Activated naive CD4-positive, alpha-beta T cell treated with anti-CD3 and anti-CD28 coated beads, Interleukin-2, amount 50 U/mL, for 24 hours (primary cell): ENCODE data around the gene ENTPD2.
"Not testable (repeated sequence)": the region's sequence is repeated elsewhere in the genome, so short reads cannot be mapped to it uniquely, and the experiment has no call there.

Experiments used
- H3K27ac Mint-ChIP-seq: one replicate; pipeline ENCODE4 v1.8.0; 2021; ENCODE audit warnings: mild to moderate bottlenecking, mixed read lengths
- H3K27me3 Mint-ChIP-seq: one replicate; pipeline ENCODE4 v1.8.0; 2021; ENCODE audit warnings: mixed read lengths
- H3K36me3 Mint-ChIP-seq: one replicate; pipeline ENCODE4 v1.8.0; 2021; ENCODE audit warnings: mixed read lengths
- H3K4me1 Mint-ChIP-seq: one replicate; pipeline ENCODE4 v1.8.0; 2021; ENCODE audit warnings: mixed read lengths
- H3K4me3 Mint-ChIP-seq: one replicate; pipeline ENCODE4 v1.8.0; 2021; ENCODE audit warnings: mild to moderate bottlenecking, mixed read lengths
- H3K9me3 Mint-ChIP-seq: one replicate; pipeline ENCODE4 v1.8.0; 2021; ENCODE audit warnings: mixed read lengths

Gene ENTPD2

GRCh38 chr9:137070201-137070905 lies 16.5 kb upstream of the ENTPD2 start, which contains the start of gene SAPCD2:
Gene SAPCD2, minus strand, starts transcription at chr9:137070557. Its CDS starts 97 bp downstream, at chr9:137070460.
- Mint-ChIP-seq H3K4me3 (peak within 1 kb of the TSS; percentile 82), H3K27ac (peak within 1 kb of the TSS; percentile 23), H3K36me3 (no peaks in the 10 kb centered on the region), H3K4me1 (peaks cover 11% of the 10 kb centered on the region), H3K27me3 (peaks cover 2% of the 10 kb centered on the region), H3K9me3 (no peaks in the 10 kb centered on the region)

- Mint-ChIP-seq H3K4me1 (peaks cover 11% of the 10 kb centered on the region), H3K4me3 (peak overlapping the region; percentile 47), H3K9me3 (no peaks in the 10 kb centered on the region), H3K27ac (no peak overlapping the region), H3K27me3 (peaks cover 2% of the 10 kb centered on the region), H3K36me3 (no peaks in the 10 kb centered on the region)
Measured at GRCh38 chr9:137069508-137070091, 15.7 kb upstream of the ENTPD2 start.

- no peaks in the 10 kb centered on the region for H3K36me3 Mint-ChIP-seq
- peak overlapping the region; percentile 47 for H3K4me3 Mint-ChIP-seq
- H3K27me3 Mint-ChIP-seq: peaks cover 2% of the 10 kb centered on the region
- no peaks in the 10 kb centered on the region for H3K9me3 Mint-ChIP-seq
- no peak overlapping the region for H3K27ac Mint-ChIP-seq
- peaks cover 15% of the 10 kb centered on the region for H3K4me1 Mint-ChIP-seq
Measured at GRCh38 chr9:137068539-137069507, 15.0 kb upstream of the ENTPD2 start.

DNA sequence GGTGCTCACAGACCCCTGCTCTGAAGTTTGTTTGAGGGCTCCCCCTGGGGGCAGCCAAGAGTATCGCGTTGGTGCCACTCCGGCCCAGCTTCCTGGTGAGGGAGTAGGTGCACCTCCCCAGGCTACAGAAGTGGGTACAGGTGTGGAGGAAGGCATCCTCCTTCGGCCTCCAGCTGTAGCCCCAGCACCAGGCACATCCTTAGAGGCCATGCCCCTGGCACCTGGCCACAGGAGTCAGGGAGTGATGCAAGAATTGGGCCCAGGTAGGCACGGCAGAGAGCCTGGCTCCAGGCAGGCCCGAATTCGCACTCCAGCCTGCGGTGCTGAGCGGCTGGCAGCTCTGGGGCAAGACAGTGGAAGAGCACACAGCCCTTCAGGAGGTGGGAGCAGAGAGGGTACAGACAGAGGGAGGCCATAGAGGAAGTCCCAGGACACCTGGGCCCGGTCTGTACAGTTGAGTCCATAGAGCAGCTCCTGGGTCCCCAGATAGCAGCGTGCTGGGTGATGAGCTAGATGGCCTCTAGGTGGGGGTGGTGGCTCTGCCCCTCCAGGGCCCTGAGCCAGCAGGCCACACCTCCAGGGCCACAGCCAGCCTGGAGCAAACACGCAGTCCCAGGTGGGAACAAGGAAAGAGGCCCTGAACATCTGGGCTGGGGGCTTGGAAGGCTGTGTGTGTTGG lies 14.1 kb upstream of the ENTPD2 start:
- H3K27me3 Mint-ChIP-seq: peaks cover 2% of the 10 kb centered on the region
- no peaks in the 10 kb centered on the region for H3K9me3 Mint-ChIP-seq
- peaks cover 15% of the 10 kb centered on the region for H3K4me1 Mint-ChIP-seq
- no peaks in the 10 kb centered on the region for H3K36me3 Mint-ChIP-seq
- peak overlapping the region; percentile 68 for H3K4me3 Mint-ChIP-seq
- peak overlapping the region; percentile 74 for H3K27ac Mint-ChIP-seq

GRCh38 chr9:137066096-137066861 lies 12.4 kb upstream of the ENTPD2 start:
- H3K4me3 Mint-ChIP-seq: no peak overlapping the region
- H3K36me3 Mint-ChIP-seq: no peaks in the 10 kb centered on the region
- H3K9me3 Mint-ChIP-seq: no peaks in the 10 kb centered on the region
- H3K27ac Mint-ChIP-seq: no peak overlapping the region
- H3K4me1 Mint-ChIP-seq: peaks cover 14% of the 10 kb centered on the region
- peaks cover 2% of the 10 kb centered on the region for H3K27me3 Mint-ChIP-seq

DNA sequence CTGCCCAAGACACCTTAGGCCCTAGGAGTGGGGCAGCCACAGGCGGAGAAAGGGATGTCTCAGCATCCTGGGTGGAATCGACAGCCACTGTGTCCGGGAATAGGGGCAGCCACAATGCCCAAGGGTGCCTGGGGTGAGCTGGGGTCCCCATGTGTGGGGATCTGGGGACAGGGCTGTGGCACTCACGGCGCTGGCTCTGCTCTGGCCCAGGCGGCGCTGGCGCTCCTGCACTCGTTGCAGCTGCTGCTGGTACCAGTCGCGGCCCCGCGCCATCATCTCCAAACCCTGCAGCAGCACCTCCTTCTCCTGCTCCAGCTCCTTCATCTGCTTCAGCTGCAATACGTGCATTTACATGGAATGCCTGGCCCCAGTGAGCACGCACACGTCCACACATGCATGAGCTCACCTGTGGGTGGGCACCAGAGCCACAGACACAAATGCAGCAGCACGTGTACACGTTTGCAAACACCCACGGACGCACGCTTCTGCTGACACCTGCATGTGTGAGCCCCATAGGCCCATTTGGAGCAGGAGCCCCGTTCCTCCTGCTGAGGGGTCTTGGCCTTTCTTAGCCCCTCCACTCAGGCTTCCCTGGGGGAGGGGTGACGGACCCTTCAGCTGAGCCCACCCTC lies 11.6 kb upstream of the ENTPD2 start:
- no peak overlapping the region for H3K4me3 Mint-ChIP-seq
- no peak overlapping the region for H3K27ac Mint-ChIP-seq
- no peaks in the 10 kb centered on the region for H3K36me3 Mint-ChIP-seq
- H3K4me1 Mint-ChIP-seq: peaks cover 8% of the 10 kb centered on the region
- H3K9me3 Mint-ChIP-seq: no peaks in the 10 kb centered on the region
- H3K27me3 Mint-ChIP-seq: peaks cover 2% of the 10 kb centered on the region

DNA sequence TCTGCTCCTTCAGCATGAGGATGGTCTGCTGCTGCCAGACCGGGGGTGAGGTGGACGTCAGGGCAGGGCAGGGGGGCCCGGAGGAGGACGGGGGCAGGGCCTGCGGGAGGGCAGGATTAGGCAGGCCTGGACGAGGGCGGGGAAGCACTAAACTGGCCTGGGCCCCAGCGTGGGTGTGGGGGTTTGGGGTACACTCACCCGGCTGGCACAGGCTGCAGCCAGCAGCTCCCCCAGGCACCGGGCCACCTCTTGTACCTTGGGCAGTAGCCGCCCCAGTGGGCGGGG lies 11.0 kb upstream of the ENTPD2 start:
- H3K27ac Mint-ChIP-seq: no peak overlapping the region
- H3K4me1 Mint-ChIP-seq: peaks cover 8% of the 10 kb centered on the region
- no peaks in the 10 kb centered on the region for H3K36me3 Mint-ChIP-seq
- H3K4me3 Mint-ChIP-seq: no peak overlapping the region
- no peaks in the 10 kb centered on the region for H3K9me3 Mint-ChIP-seq
- peaks cover 2% of the 10 kb centered on the region for H3K27me3 Mint-ChIP-seq

DNA sequence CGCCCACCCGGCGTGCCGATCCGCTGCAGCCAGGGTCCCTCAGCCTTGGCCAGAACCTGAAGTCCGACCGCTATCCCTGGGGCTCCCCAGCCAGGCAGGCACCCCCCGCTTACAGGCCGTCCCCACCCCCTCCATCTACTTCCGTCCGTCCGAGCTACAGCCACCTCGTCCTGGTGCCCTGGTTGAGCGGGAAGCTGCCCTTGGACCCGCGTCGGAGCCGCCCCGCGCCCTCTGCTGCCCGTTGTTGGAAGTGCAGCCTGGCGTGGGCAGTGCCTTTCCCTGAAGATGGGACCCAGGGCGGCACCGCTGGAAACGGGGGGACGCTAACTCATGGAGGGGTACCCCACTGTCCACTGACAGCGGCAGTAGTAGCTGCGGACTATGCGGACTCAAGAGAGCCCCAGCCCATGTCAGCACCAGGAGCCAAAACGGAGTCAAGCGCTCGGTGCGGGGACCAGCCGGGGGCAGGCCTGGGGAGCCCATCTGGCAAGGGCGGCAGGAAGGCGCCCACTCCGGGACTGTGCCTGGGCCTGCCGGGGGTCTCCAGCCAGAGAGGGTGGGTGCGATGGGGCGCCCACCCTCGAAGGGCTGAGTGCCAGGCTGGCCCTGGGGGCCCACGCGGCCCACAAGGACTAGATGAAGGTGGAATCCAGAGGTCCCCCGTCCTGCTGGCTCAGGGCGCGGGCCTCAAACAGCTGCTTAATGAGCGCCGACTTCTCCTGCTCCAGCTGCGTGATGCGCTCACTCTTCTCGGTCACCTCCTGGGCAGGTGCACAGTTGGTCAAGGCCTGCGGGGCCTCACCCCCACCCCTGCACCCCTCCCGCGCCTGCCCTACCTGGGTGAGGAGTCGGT lies 10.4 kb upstream of the ENTPD2 start:
- Mint-ChIP-seq H3K27me3 (peaks cover 2% of the 10 kb centered on the region), H3K4me3 (no peak overlapping the region), H3K9me3 (no peaks in the 10 kb centered on the region), H3K4me1 (peaks cover 8% of the 10 kb centered on the region), H3K27ac (no peak overlapping the region), H3K36me3 (no peaks in the 10 kb centered on the region)

- peaks cover 8% of the 10 kb centered on the region for H3K4me1 Mint-ChIP-seq
- no peak overlapping the region for H3K27ac Mint-ChIP-seq
- no peaks in the 10 kb centered on the region for H3K36me3 Mint-ChIP-seq
- H3K27me3 Mint-ChIP-seq: peaks cover 2% of the 10 kb centered on the region
- no peaks in the 10 kb centered on the region for H3K9me3 Mint-ChIP-seq
- no peak overlapping the region for H3K4me3 Mint-ChIP-seq
Measured at GRCh38 chr9:137063311-137064026, 9.6 kb upstream of the ENTPD2 start.

GRCh38 chr9:137062798-137063197 lies 8.9 kb upstream of the ENTPD2 start:
- H3K27me3 Mint-ChIP-seq, H3K9me3 Mint-ChIP-seq, H3K36me3 Mint-ChIP-seq, H3K4me3 Mint-ChIP-seq, H3K4me1 Mint-ChIP-seq, H3K27ac Mint-ChIP-seq: not testable (repeated sequence)

GRCh38 chr9:137062384-137062783 lies 8.5 kb upstream of the ENTPD2 start:
- Mint-ChIP-seq H3K36me3 (no peaks in the 10 kb centered on the region), H3K27ac (no peak overlapping the region), H3K4me1 (peaks cover 4% of the 10 kb centered on the region), H3K27me3 (no peaks in the 10 kb centered on the region), H3K4me3 (no peak overlapping the region), H3K9me3 (no peaks in the 10 kb centered on the region)

DNA sequence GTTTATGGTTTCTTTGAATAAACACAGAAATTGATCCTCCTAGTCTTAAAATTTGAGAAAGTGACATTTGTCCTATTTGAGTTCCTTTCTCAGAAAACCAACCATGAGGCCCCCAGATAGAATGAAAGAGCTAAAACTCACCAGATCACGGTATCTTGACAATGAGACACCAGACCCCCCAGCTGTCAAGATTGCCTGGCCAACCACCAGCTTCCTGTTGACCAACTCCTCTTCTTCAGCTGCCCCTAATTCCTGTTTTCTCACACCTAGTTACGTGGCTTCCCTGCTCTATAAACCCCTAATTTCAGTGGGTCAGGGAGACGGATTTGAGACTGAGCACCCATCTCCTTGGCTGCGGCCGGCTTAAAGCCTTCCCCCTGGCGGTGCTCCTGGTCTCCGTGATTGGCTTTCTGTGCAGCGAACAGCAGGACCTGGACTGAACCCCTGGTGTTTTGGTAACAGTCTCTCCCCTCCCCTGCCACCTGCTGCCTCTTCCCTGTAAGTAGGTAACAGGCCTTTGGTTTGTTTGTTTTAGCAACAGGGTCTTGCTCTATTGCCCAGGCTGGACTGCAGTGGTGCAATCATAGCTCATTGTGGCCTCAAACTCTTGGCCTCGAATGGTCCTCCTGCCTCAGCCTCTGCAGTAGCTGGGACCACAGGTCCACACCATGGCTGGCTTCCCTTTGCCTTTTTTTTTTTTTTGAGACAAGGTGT lies 4.8 kb upstream of the ENTPD2 start:
- Mint-ChIP-seq H3K36me3 (no peaks in the 10 kb centered on the region), H3K27ac (no peak overlapping the region), H3K4me3 (no peak overlapping the region), H3K9me3 (no peaks in the 10 kb centered on the region), H3K4me1 (no peaks in the 10 kb centered on the region), H3K27me3 (no peaks in the 10 kb centered on the region)

GRCh38 chr9:137057545-137057944 lies 3.7 kb upstream of the ENTPD2 start:
- H3K27ac Mint-ChIP-seq: no peak overlapping the region
- H3K27me3 Mint-ChIP-seq: no peaks in the 10 kb centered on the region
- H3K4me1 Mint-ChIP-seq: no peaks in the 10 kb centered on the region
- no peaks in the 10 kb centered on the region for H3K36me3 Mint-ChIP-seq
- H3K4me3 Mint-ChIP-seq: no peak overlapping the region
- no peaks in the 10 kb centered on the region for H3K9me3 Mint-ChIP-seq
